Stimulated activated CD8-positive, alpha-beta memory T cell treated with anti-CD3 and anti-CD28 coated beads, Interleukin-15, amount 100 ng/mL, for 4 hours (primary cell): ENCODE data around the gene ISOC1.

Source experiments
- DNase-seq, 2 donors: peaks; one replicate each; pipeline ENCODE4 v3.0.0-alpha.2; 2020; ENCODE audit warnings: low read depth in 2 of 2

ISOC1 gene

GRCh38 chr5:129094087-129094923, at the start of gene ISOC1:
TSS of gene ISOC1 (plus strand) at chr5:129094749. CDS start at chr5:129094767, 18 bp downstream.
- peak; percentile 84 to 91 for DNase-seq

GRCh38 chr5:129046151-129046550, 48.4 kb upstream of the ISOC1 start:
- DNase-seq = no peak

GRCh38 chr5:129048509-129048908, 46.0 kb upstream of the ISOC1 start:
- no peak for DNase-seq

- DNase-seq = no peak
These were observed 45.3 kb upstream of the ISOC1 start for GRCh38 chr5:129049126-129049799.

GRCh38 chr5:129051283-129051682, 43.3 kb upstream of the ISOC1 start:
- DNase-seq = no peak

- no peak for DNase-seq
These were observed 41.1 kb upstream of the ISOC1 start for GRCh38 chr5:129053438-129053837.

GRCh38 chr5:129057329-129057728, 37.2 kb upstream of the ISOC1 start:
- no peak for DNase-seq

- no peak for DNase-seq
These were observed 32.7 kb upstream of the ISOC1 start for GRCh38 chr5:129061849-129062248.

GRCh38 chr5:129063483-129064113, 31.0 kb upstream of the ISOC1 start:
- no peak for DNase-seq

- DNase-seq = no peak
These were observed 28.8 kb upstream of the ISOC1 start for GRCh38 chr5:129065721-129066120.

- DNase-seq = no peak
These were observed 26.8 kb upstream of the ISOC1 start for GRCh38 chr5:129067745-129068144.

GRCh38 chr5:129069292-129069691, 25.3 kb upstream of the ISOC1 start:
- DNase-seq = no peak

GRCh38 chr5:129073111-129073510, 21.4 kb upstream of the ISOC1 start:
- no peak for DNase-seq

- DNase-seq = no peak
These were observed 19.6 kb upstream of the ISOC1 start for GRCh38 chr5:129074903-129075302.

GRCh38 chr5:129077433-129078075, 17.0 kb upstream of the ISOC1 start:
- DNase-seq = no peak

- no peak for DNase-seq
These were observed 16.3 kb upstream of the ISOC1 start for GRCh38 chr5:129078247-129078646.

- DNase-seq = no peak
These were observed 15.9 kb upstream of the ISOC1 start for GRCh38 chr5:129078660-129079059.

GRCh38 chr5:129079496-129079895, 15.1 kb upstream of the ISOC1 start:
- DNase-seq = no peak

- no peak for DNase-seq
These were observed 13.8 kb upstream of the ISOC1 start for GRCh38 chr5:129080766-129081165.

- DNase-seq = no peak
These were observed 12.1 kb upstream of the ISOC1 start for GRCh38 chr5:129082225-129083136.
